Mammary epithelial cell (primary cell): ENCODE measurements around the gene INHBA.

Source experiments
- CTCF ChIP-seq, 2 donors: IDR thresholded peaks in 1 of 2; conservative IDR thresholded peaks in 1 of 2; 2 replicates each; pipeline ENCODE4 v1.5.1; 2011 to 2012; ENCODE audit warnings: inconsistent platforms in 2 of 2, low read length in 2 of 2, mild to moderate bottlenecking in 2 of 2, control low read depth in 1 of 2, low read depth in 1 of 2; ENCODE audit not compliant: insufficient read depth in 1 of 2; ENCODE audit errors: extremely low read depth in 1 of 2
- EZH2 ChIP-seq: IDR thresholded peaks from 2 replicates; pipeline ENCODE4 v1.6.1; 2012; ENCODE audit warnings: low read length, inconsistent platforms, borderline replicate concordance

DNA sequence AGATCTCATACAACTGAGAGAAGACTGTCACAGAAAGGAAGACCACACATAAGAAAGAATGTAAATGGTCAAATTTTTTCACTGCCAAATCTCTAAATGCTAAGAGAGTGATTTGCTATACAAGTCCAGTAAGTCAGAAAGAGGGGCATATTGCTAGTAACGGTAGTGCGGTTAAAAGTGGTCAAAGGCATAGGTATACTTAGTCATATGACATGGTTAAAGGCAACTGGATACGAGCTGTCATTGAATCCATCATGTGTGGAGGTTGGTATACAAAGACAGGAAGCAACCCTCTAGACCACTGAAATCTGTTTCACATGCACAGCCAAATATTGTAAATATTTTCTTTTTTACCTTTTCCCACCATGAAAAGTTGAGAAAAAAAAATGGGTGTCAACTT, 4.8 kb downstream of the INHBA start:
- no peak for TF ChIP-seq CTCF (conservative IDR thresholded peaks at IDR 0.05 in 1 of 2, IDR thresholded peaks at IDR 0.05 in 1 of 2; ENCODE audit: extremely low read depth in 1 of 2, insufficient read depth in 1 of 2, low read depth in 1 of 2, low read length in 2 of 2)
- TF ChIP-seq EZH2 = no peak
